OCI-LY3 (cell line): ENCODE measurements around the gene HCRTR1.

ENCODE experiments used
- H2AFZ ChIP-seq: fragments of 200-600, 300-600 bp; shearing (Covaris generic); 2 replicates; pipeline ENCODE4 v1.6.0; 2014; ENCODE audit warnings: antibody characterized with exemption, low read depth, low read length
- H3K27ac ChIP-seq: fragments of 200-600, 300-600 bp; sonication (generic); 2 replicates; pipeline ENCODE4 v1.5.1; 2014; ENCODE audit warnings: mild to moderate bottlenecking, low read length, moderate library complexity, mixed read lengths
- H3K27me3 ChIP-seq: fragments of 200-600, 300-600 bp; sonication (generic); 2 replicates; pipeline ENCODE4 v1.6.1; 2014; ENCODE audit warnings: low read depth, low read length, mixed read lengths
- H3K36me3 ChIP-seq: fragments of 200-600, 300-600 bp; sonication (generic); replicated peaks from 2 replicates; pipeline ENCODE3; 2014; ENCODE audit warnings: low read depth, low read length, mixed read lengths
- H3K4me1 ChIP-seq: fragments of 300-600, 200-600 bp; sonication (generic); 2 replicates; pipeline ENCODE4 v1.6.1; 2014; ENCODE audit warnings: low read length, mixed read lengths
- H3K4me2 ChIP-seq: fragments of 200-600, 300-600 bp; sonication (generic); 2 replicates; pipeline ENCODE4 v1.6.1; 2014; ENCODE audit warnings: low read length, mixed read lengths
- H3K4me3 ChIP-seq: fragments of 300-600, 200-600 bp; sonication (generic); 2 replicates; pipeline ENCODE4 v1.5.1; 2014; ENCODE audit warnings: antibody characterized with exemption, mild to moderate bottlenecking, low read length, moderate library complexity
- H3K79me2 ChIP-seq: fragments of 300-600, 200-600 bp; shearing (Covaris generic); 2 replicates; pipeline ENCODE4 v1.6.1; 2014; ENCODE audit warnings: mild to moderate bottlenecking, low read length, mixed read lengths
- H3K9ac ChIP-seq: fragments of 300-600, 200-600 bp; shearing (Covaris generic); 2 replicates; pipeline ENCODE4 v1.6.0; 2014; ENCODE audit warnings: mild to moderate bottlenecking, low read length, moderate library complexity
- H3K9me3 ChIP-seq: fragments of 200-600, 300-600 bp; shearing (Covaris generic); 2 replicates; pipeline ENCODE4 v1.6.1; 2014; ENCODE audit warnings: low read length, mixed read lengths; ENCODE audit not compliant: insufficient read depth
- H4K20me1 ChIP-seq: fragments of 200-600, 300-600 bp; sonication (generic); 2 replicates; pipeline ENCODE4 v1.6.1; 2016; ENCODE audit warnings: low read length, mixed read lengths; ENCODE audit not compliant: insufficient read depth
- EZH2phosphoT487 ChIP-seq: fragments of 200-600 bp; shearing (Covaris generic); IDR thresholded peaks from 2 replicates; pipeline ENCODE4 v1.6.1; 2018; ENCODE audit warnings: antibody characterized with exemption, mixed run types, low read depth
- TF ChIP-seq, protein P1 (sequence below): fragments of 200-600, 300-600 bp; sonication (generic); IDR thresholded peaks from 2 replicates; pipeline ENCODE4 v1.5.1; 2014; ENCODE audit warnings: antibody characterized with exemption, low read length, low read depth

HCRTR1 gene

DNA sequence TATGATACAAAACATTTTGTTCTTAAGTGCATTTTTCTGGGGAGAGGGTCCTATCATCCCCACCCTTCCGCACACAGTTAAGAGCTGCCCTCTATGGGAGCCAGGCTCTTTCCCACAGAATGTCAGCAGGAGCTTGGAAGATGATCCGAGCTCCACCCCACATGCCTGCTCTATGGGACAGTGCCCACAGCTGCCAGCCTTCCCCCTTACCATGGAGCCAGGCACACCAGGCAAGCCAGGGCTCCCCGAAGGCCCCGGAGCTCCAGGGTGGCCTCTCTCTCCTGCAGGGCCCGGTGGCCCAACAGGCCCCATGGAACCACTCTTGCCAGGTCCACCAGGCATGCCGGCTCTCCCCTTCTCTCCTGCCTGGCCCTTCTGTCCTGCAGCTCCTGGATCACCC, 37.6 kb downstream of the HCRTR1 start:
- Histone ChIP-seq H3K9me3 (no peaks in the 10 kb centered on the region), H3K27ac (no peak overlapping the region), H3K9ac (no peak overlapping the region), H3K79me2 (no peaks in the 10 kb centered on the region), H3K4me2 (no peak overlapping the region), H3K4me1 (peaks cover under 1% of the 10 kb centered on the region; the same call in 1 of the 2 replicates), H2AFZ (no peak overlapping the region), H4K20me1 (no peaks in the 10 kb centered on the region), H3K36me3 (no peaks in the 10 kb centered on the region), H3K27me3 (no peaks in the 10 kb centered on the region), H3K4me3 (no peak overlapping the region)
- TF ChIP-seq EZH2phosphoT487: no peak
- TF ChIP-seq, protein P1, sequence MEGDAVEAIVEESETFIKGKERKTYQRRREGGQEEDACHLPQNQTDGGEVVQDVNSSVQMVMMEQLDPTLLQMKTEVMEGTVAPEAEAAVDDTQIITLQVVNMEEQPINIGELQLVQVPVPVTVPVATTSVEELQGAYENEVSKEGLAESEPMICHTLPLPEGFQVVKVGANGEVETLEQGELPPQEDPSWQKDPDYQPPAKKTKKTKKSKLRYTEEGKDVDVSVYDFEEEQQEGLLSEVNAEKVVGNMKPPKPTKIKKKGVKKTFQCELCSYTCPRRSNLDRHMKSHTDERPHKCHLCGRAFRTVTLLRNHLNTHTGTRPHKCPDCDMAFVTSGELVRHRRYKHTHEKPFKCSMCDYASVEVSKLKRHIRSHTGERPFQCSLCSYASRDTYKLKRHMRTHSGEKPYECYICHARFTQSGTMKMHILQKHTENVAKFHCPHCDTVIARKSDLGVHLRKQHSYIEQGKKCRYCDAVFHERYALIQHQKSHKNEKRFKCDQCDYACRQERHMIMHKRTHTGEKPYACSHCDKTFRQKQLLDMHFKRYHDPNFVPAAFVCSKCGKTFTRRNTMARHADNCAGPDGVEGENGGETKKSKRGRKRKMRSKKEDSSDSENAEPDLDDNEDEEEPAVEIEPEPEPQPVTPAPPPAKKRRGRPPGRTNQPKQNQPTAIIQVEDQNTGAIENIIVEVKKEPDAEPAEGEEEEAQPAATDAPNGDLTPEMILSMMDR: no peak

DNA sequence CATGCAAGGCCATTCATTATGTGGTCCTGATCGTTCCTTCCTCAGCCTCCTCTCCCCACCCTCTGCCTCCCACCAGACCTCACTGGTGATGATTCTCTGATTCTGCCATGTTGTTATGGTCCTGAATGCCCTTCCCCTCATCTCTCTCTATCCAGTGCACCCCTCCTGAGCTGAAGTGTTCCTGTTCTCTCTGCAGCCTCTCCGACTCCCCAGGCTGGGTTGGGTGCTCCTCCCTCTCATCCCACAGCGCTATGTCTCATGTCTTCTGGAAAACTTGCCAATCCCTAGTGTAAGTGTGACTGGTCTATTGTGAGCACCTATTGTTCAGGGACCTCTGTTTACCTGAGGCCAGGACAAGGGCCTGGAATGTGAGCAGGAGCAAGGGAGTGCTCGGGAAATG, 38.3 kb downstream of the HCRTR1 start:
- no peaks in the 10 kb centered on the region for H3K9me3 ChIP-seq
- H3K36me3 ChIP-seq: no peaks in the 10 kb centered on the region
- no peaks in the 10 kb centered on the region for H3K79me2 ChIP-seq
- H3K4me3 ChIP-seq: no peak overlapping the region
- no peak overlapping the region for H2AFZ ChIP-seq
- no peaks in the 10 kb centered on the region for H4K20me1 ChIP-seq
- H3K9ac ChIP-seq: no peak overlapping the region
- TF ChIP-seq, protein P1: no peak
- TF ChIP-seq EZH2phosphoT487: no peak
- H3K27me3 ChIP-seq: no peaks in the 10 kb centered on the region
- H3K4me1 ChIP-seq: peaks cover 6% of the 10 kb centered on the region; the same call in 1 of the 2 replicates
- no peak overlapping the region for H3K27ac ChIP-seq
- no peak overlapping the region for H3K4me2 ChIP-seq

DNA sequence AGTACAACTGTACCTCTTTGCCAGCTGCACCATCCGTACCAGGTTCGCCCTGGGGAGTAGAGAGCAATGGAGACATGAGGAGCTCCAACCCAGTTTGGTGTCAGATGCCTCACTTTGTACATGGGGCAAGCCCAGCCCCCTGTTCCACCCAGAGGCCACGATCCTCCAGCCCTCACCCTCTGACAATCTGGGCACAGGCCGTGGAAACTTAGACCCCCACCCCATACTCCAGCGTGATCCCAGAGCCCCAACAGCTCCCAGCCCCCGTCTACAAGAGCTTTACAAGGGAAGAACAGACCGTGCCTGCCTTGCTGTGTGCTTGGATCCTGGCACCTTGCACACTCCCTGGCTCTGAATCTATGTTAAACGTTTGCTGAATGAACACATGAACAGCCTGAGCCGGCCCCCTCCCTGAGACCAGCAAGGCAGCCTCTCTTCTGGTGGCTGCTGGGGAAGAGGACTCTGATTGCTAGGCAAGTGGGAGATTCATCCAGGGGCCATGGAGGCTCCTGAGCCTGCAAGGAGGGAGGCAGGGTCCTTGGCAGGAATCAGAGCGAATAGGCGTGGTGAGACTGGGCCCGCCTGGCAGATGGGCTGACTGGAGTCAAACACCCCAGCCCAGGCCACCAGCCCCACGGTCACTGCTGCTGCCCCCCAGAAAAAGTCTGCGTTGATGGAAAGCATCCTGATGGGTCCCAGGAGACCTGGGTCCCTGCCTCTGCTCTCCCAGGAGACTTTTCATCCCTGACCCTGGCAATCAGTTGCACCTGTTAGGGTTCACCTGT, 39.7 kb downstream of the HCRTR1 start:
- Histone ChIP-seq H3K4me3 (no peak overlapping the region), H3K9ac (no peak overlapping the region), H3K27me3 (no peaks in the 10 kb centered on the region), H3K79me2 (no peaks in the 10 kb centered on the region), H3K4me1 (peaks cover 6% of the 10 kb centered on the region; the same call in 1 of the 2 replicates), H3K36me3 (no peaks in the 10 kb centered on the region), H3K4me2 (no peak overlapping the region), H2AFZ (no peak overlapping the region), H4K20me1 (no peaks in the 10 kb centered on the region), H3K9me3 (no peaks in the 10 kb centered on the region), H3K27ac (no peak overlapping the region)
- TF ChIP-seq, protein P1: no peak
- no peak for TF ChIP-seq EZH2phosphoT487

DNA sequence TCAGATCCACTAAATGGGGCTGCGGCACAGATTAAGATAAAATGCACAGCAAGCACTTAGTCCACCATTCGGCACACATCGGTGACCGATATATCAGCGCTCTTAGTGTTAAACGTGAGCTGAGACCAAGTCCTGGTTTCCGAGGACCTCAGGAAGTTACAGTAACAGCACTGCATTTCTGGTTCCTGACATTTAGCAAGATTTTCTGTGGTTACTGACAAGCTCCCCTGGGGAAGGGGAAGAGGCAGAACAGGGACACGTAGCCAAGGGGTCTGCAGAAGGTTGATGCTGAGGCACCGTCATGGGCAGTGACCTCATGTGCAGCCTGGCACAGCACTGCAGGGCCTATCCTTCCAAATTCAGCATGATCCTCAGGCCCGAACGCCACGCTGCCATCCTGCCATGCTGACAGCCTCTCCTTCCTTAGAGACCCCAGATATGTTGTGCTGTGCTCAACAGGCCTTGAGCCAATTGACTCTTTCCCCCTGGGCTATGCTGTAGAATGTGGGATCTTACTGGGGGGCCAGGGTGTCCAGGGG, 40.6 kb downstream of the HCRTR1 start:
- Histone ChIP-seq H2AFZ (no peak overlapping the region), H3K36me3 (no peaks in the 10 kb centered on the region), H3K9ac (no peak overlapping the region), H3K4me2 (no peak overlapping the region), H4K20me1 (no peaks in the 10 kb centered on the region), H3K27ac (no peak overlapping the region), H3K79me2 (no peaks in the 10 kb centered on the region), H3K4me3 (no peak overlapping the region), H3K4me1 (peaks cover 6% of the 10 kb centered on the region; the same call in 1 of the 2 replicates), H3K9me3 (no peaks in the 10 kb centered on the region), H3K27me3 (no peaks in the 10 kb centered on the region)
- TF ChIP-seq, protein P1: no peak
- TF ChIP-seq EZH2phosphoT487: no peak
